HG03097 (cell line): ENCODE results near the gene MFN2.
"Not testable (repeated sequence)": the region's sequence is repeated elsewhere in the genome, so short reads cannot be mapped to it uniquely, and the experiment has no call there.

Source experiments
- ATAC-seq: cut with Tn5 transposase; IDR thresholded peaks from one replicate; pipeline ENCODE4 v1.9.1; 2021; ENCODE audit not compliant: unreplicated experiment, low FRiP score

Gene MFN2

DNA sequence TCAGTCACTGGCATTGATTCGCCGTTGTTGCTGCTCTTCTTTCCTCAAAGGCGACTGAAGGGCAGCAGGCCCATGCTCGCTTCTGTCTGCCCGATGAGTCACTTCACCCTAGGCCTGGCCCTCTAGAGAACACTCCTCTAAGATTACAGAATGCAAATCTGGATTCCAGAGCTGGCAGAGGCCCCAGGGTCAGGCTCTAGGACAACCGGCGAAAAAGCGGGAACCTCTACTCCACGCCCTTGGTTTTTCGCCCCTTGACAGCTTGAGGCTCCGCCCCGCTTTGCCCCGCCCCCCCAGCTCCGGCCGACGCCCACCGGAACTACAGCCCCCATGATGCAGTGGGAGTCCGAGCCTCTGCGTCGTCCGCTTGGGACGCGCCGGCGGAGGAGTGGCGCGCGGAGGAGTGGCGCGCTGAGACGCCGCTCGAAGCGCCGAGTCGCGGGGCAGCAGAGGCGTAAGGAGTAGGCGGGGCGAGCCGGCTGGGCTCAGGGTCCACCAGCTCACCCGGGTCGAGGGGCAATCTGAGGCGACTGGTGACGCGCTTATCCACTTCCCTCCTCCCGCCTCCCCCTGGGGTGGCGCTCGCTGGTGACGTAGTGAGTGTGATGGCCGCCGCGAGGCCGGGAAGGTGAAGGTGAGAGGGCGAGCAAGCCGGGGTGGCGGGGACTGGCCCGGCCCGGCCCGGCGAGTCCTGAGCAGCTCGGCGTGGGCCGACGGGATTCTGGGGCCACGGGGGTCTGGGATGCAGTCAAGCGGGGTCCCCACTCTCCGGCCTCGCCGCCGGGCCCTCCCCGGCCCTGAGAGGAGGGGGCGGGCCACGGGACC lies at the start of gene MFN2:
TSS of gene MFN2 (plus strand) at position 594 of the 825 bp plus-strand sequence. CDS start 8,725 bp downstream, outside the sequence.
- ATAC-seq, result peak; percentile 86

DNA sequence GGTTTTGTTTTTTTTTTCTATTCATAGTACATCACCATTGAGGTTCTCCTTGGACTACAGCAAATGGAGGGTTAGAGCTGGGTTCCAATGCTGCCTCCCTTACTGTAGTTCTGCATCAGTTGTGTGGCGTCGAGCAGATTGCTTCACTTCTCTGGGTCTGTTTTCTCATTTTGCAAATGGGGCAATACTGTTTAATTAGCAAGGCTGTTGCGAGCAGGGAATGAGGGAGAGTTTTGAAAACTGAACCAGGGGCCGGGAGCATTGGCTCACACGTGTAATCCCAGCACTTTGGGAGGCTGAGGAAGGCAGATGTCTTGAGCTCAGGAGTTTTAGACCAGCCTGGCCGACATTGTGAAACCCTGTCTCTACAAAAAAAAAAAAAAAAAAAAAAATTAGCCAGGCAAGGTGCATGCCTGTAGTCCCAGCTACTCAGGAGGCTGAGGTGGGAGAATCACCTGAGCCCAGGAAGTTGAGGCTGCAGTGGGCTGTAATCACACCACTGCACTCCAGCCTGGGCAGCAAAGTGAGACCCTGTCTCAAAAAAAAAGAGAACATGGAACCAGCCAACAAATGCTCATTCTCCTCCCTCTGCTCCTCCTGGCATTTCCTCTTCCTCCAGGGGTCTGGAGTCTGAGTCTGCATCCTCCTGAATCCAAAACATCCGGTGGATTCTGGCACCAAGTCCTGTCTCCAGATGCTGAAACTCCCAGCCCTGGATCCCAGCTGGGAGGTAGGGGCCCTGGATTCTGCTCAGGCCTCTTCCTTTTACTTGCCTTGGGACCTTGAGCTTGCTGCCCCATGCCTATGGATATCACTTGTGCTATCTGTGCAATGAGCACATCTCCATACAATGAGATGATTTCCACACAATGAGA lies 49.4 kb upstream of the MFN2 start:
- ATAC-seq, result no peak

DNA sequence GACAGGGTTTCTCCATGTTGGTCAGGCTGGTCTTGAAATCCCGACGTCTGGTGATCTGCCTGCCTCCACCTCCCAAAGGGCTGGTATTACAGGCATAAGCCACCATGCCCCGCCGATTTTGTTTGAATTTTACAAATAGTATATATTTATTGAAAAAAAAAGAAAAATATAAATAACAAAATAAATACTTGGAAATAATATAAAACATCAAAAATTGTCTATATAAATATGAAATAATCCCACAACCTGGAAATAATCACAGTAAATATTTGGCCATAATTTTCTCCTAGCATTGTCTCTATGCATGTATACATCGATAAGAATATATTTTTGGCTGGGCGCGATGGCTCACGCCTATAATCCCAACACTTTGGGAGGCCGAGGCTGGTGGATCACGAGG lies 48.4 kb upstream of the MFN2 start:
- ATAC-seq, result no peak

DNA sequence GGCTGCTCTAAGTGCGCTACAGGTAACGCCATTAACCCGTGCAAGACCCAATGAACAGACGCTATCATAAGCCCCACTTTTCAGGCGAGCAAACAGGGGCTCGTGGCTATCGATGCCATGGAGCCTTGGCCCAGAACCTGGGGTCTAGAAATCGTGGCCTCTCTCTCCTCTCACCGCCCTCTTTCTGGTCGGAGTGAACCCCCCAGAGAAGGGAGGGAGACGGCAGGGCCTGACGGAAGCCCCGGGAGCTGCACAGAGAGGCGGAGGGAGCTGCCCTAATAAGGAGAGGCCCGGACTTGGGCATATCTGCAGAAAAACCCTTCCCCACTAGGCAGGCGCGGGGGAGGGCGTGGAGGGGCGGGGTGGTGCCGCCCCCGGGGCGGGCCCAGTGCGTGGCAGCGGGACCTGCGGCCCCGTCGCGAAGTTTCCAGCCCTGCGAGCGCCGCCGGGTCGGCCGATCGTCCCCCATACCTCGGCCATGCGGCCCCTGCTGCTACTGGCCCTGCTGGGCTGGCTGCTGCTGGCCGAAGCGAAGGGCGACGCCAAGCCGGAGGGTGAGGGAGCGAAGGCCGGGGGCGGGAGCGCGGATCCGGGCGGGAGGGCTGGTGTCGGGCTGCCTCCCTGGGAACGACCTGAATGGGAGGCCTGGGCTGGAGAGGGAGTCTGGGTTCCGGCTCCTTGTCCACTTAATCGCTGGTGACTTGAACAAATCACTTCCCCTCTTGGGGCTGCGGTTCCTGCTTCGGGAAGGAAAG lies 45.8 kb upstream of the MFN2 start, which contains the start of gene PLOD1:
TSS of gene PLOD1 (plus strand) at position 416 of the 755 bp plus-strand sequence. CDS start at position 479, 63 bp downstream.
- peak; percentile 81 for ATAC-seq

DNA sequence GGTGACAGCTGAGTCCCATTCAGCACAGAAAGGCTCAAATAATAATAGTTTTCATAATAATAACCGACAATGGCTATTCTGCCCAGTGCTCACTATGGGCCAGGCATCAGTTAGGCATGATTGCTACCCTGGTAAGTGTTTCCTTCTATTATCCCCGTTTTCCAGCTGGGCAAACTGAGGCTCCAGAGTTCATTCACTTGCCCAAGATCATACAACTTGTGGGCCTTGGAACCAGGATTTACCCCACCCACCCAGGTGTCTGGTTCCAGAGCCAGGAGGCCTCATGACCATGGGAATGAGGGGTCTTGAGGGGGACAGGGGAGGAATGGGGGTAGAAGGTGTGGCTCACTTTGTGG lies 45.2 kb upstream of the MFN2 start:
- no peak for ATAC-seq

DNA sequence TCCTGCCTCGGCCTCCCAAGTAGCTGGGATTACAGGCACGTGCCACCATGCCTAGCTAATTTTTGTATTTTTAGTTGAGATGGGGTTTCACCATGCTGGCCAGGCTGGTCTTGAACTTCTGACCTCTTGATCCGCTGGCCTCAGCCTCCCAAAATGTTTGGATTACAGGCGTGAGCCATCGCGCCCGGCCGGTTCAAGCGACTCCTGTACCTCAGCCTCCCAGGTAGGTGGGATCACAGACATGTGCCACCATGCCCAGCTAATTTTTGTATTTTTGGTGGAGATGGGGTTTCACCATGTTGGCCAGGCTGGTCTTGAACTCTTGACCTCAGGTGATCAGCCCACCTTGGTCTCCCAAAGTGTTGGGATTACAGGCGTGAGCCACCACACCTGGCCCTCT lies 44.5 kb upstream of the MFN2 start:
- ATAC-seq, result not testable (repeated sequence)

DNA sequence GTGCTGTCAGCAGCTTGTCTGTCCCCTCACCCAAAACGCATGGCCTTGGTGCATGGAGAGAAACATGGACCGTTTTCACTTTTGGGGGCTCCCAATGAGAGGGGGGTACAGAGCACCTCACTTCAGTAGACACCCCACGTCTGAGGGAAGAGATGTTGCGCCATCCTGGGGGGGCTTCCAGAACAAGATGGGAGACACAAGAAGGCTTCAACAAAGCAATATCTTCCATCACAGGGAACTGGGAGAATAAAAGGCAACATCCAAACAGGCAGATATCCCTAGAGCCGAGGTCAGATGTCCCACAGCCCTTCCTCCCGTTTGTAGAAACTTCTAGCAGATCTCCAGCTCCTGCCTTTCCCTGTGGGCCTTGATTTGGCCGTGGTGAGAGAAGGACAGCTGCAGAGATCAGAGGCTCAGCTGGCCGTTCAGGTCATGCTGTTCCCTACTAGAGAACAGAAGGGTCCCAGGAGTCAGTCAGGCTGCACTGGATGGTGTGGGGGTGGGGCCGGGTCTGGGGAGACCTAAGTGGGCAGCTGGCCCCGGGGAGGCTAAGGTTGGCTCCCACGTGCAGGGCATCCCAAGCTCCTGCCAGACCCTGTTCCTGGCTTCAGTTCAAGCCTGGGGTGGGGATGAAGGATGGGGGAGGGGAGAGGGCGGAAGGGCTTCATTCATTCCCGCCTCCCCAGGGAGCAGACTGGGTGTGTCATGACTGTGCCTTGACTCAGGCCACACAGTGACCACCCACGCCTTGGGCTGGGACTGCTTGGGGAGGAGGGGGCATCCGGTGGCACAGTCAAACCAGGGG lies 41.3 kb upstream of the MFN2 start:
- no peak for ATAC-seq

DNA sequence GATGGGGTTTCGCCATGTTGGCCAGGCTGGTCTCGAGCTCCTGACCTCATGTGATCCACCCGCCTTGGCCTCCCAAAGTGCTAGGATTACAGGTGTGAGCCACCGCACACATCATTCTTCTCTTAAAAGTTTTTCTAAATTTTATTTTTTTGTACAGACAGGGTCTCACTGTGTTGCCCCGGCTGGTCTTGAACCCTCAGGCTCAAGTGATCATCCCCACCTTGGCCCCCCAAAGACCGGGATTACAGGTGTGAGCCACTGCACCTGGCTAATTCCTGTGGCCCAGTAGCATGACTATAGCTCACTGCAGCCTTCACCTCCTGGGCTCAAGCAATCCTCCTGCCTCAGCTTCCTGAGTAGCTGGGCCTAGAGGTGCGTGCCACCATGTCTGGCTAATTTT lies 40.5 kb upstream of the MFN2 start:
- ATAC-seq, result not testable (repeated sequence)

DNA sequence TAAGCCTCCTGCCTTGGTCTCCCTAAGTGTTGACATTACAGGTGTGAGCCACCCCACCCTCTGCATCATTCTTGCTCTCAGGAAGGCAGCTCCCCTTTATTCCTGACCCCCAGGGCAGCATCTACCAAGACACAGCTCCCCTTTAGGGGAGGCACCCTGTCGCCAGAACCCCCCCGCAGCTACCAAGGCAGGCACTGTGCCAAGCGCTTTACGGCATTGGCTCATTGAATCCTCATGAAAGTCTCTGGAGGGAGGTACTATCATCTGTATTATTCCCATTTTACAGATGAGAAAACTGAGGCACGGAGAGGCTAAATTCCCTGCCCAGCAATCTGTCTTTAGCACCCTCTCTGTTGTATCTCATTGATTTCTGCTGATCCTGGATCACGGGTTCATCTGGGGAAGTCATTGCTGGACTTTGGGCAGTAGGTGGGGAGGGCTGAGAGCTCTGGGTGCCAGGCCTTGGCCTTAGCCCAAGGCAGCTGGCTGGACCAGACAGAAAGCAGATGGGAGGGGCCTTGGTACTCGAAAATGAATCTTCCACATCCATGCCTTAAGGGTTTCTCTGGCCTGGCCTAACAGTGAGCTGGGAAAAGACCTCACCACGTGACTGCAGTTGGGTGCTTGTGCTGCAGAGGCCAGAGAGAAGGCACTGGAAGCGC lies 39.9 kb upstream of the MFN2 start:
- ATAC-seq, result no peak

DNA sequence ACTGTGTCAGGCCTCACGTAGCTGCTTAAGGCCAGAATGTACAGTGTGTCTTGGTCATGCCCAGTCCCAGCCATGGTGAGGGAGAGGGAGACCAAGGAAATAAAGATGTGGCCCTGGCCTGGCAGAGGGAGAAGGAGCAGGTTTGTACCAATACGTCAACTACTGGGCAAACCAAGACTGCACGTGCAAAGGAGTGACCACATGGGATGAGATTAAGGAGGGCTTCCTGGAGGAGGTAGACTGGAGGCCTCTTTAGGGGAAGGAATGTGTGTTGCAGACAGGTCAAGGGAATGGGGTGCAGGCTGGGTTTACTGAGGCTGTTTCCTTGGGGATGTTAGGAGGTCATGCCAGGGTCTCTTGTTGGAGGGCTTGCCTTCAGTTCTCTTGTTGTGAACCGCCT lies 38.0 kb upstream of the MFN2 start:
- ATAC-seq, result no peak

DNA sequence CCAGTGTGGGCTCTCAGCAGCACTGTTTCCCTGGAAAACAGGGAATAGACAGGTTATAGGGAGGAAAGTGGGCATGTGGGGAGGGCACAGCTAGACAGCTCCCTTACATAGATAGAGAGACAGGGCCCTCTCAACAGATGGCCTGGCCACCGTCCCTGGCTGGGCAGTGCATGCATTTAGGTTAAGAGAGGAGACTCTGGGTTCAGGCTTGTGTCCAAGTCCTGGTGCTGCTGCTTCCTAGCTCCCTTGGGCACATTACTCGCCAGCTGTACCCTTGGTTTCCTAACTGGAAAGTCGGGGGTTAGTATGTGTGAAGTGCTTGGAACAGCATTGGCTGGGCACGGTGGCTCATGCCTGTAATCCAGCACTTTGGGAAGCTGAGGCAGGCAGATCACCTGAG lies 36.6 kb upstream of the MFN2 start:
- no peak for ATAC-seq

DNA sequence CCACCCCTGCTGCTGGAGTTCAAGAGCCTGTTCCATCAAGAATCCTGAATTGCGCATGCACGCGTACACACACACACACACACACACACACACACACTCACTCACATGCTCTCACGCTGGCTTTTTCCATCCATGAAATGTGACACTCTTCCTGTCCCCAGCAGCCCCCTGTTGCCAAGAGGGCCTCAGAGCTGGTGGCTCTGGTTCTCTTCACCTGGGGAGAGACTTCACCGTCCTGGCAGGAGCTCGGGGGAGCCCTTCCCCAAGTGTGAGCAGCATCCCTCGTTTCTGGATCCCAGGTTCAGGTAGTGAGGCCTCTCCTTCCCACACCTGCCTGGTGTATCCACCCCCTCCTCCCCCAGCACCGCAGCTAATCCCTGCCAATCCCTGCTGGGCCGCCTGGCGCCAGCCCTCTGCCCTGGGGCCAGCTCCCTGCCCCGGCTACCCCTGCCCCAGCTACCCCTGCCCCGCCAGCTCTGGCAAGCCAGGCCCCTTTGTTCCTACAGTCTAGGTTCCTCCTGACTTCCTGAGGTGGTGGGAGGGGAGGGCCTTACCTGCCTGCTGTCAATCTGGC lies 35.8 kb upstream of the MFN2 start:
- no peak for ATAC-seq

DNA sequence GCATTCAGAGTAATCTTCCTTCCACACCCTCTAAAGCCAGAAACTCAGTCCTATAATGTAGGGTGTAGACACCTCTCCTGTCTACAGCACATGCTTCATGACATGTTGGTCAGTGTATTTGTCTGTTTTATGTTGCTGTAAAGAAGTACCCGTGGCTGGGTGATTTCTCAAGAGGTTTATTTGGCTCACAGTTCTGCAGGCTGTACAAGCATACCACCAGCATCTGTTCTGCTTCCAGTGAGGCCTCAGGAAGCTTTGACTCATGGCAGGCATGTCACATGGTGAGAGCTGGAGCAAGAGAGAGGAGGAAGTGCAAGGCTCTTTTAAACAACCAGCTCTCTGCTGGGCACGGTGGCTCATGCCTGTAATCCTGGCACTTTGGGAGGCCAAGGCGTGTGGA lies 33.6 kb upstream of the MFN2 start:
- no peak for ATAC-seq

DNA sequence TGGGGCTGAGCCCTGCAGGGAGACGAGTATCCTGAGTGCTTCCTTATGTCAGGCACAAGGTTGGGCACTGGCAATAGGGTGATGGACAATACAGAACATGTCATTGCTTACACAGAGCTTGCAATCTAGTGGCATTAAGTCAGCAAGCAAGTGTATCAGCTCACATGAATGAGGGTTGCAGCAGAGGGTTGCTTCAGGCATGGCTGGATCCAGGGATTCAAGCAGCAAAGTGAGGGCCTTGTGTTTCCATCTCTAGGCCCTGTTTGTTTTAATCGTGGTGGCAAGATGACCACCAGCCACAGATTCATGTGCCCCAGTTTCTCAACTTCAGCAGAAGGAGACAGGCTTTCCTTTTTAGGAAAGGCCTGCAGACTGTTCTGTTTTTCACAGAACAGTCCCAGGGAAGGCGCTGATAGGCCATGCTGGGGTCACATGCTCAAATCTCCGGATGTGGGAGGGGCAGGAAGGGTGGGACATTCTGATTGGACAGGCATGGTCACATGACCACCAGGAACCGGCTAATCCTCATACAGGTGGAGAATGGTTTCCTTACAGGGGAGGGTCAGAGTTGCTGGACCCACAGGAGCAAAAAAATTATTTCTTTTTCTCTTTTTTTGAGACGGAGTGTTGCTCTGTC lies 31.3 kb upstream of the MFN2 start:
- ATAC-seq, result no peak

DNA sequence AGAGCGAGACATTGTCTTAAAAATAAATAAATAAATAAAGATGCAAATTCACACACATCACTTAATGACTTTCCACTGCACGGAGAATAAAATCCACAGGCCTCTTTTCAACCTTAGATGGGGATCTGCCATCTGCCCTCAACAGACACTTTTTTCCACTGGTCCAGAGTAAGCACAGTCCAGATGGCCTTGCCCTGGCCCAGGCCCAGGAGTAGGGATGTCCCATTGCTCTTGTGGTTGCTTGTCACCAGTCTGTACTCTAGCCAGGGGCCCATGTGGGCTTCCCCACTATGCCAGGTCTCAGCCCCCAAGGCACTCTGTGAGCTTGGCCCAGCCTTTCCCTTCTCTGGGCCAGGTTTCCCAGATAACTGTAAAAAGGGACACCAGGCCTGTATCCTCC lies 28.3 kb upstream of the MFN2 start:
- no peak for ATAC-seq

DNA sequence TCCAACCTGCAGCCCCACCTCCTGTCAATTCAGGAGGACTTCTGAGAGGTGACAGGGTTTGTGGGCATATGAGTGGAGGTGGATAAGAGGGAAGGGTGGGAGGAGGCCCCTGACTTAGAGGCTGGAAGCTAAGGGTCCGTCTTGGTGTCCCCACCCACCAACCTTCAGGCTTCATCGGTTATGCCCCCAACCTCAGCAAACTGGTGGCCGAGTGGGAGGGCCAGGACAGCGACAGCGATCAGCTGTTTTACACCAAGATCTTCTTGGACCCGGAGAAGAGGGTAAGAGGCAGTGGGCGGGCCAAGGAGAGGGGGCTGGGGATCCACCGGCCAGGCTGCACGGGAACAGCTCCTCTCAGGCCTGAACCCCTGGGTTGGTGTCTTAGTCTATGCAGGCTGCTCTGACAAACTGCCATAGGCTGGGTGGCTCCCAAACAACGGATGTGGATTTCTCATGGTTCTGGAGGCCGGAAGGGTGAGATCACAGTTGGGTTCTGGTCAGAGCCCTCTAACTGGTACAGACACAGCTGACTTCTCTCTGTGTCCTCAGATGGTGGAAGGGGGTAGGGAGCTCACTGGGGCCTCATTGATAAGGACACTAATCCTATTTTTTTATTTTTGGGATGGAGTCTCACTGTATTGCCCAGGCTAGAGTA lies 27.7 kb upstream of the MFN2 start:
- ATAC-seq, result no peak

DNA sequence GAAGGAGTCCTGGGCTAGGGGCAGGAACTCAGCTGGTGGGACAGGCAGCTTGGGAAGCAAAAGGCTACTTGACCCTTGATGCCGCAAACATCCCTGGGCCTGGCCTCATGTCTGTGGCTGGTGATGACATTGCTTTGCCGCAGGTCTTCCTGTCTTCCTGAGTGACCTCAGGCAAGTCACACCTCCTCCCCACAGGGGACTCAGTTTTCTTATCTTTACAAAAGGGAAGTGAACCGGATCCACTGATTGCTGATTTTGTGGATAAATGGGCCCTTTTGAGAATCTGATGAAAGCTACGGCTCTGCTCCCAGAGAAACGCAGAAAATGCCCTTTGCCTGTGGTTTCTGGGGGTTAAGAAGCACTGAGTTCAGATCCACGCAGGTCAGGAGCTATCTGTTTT lies 25.0 kb upstream of the MFN2 start:
- no peak for ATAC-seq

DNA sequence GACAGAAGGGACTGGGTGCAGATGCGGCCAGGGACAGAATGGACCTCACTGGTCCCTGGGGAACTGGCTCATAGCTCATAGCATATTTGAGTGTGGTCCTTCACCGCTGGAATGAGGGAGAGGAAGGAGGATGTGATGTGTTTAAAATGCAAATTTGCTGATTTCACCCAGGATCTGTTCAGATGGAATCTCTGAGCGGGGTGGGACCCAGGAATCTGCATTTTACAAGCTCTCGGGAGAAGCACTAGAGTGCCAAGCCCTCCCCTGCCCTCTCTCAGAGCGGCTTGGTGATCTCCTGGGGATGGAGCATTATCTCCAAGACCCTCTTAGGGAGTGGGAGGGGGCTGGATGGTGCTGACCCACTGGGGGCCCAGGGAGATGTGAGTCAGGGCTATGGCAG lies 22.8 kb upstream of the MFN2 start:
- no peak for ATAC-seq
